A549 (cell line): ENCODE data around the gene RBM18. TPM values are rescaled to one million over a fixed set of nuclear protein-coding genes. Genes with fewer than 3 reads are reported as not detected.

ENCODE experiments used
- ATAC-seq, 2 experiments: fragments of 200-7000 bp in 1 of 2; fragments of >200 bp in 1 of 2; cut with Nextera tagmentation in 1 of 2; cut with Tn5 transposase in 1 of 2; 3 replicates each; pipeline versions ENCODE4 v1.8.0 to v1.9.1; 2018 to 2020; ENCODE audit warnings: mild to moderate bottlenecking in 1 of 2, moderate library complexity in 1 of 2
- CTCF ChIA-PET: fragments of 300-600 bp; sonication (Branson Sonifier 250); formaldehyde crosslinking; extraction: SDS; loops from one replicate; lab custom pipeline; 2021; ENCODE audit warnings: antibody characterized with exemption, inconsistent platforms; lab: Yijun Ruan, JAX
- POLR2A ChIA-PET: fragments of 350-600 bp; formaldehyde crosslinking; extraction: SDS; loops from one replicate; lab custom pipeline; 2021; ENCODE audit warnings: antibody characterized with exemption, inconsistent platforms; lab: Yijun Ruan, JAX
- DNase-seq, 2 experiments: peaks; one replicate each; pipeline versions ENCODE4 v3.0.0 to v3.0.0-alpha.2; 2011 to 2016; ENCODE audit warnings: low read depth in 1 of 2, low spot score in 1 of 2
- FAIRE-seq: peaks from 2 replicates; lab custom pipeline; 2011; peaks lifted over from hg19 to GRCh38; lab: Jason Lieb, UNC
- H3K27ac ChIP-seq, 2 experiments: fragments of >200 bp; sonication (Bioruptor Twin); formaldehyde crosslinking; 3 replicates each; pipeline ENCODE4 v1.5.1; 2016 to 2017
- H3K4me1 ChIP-seq: fragments of >200 bp; sonication (Bioruptor Twin); formaldehyde crosslinking; 3 replicates; pipeline ENCODE4 v1.6.1; 2016
- H3K4me2 ChIP-seq: fragments of >200 bp; sonication (Bioruptor Twin); formaldehyde crosslinking; 3 replicates; pipeline ENCODE4 v1.6.1; 2016
- H3K4me3 ChIP-seq: fragments of >200 bp; sonication (Bioruptor Twin); formaldehyde crosslinking; 3 replicates; pipeline ENCODE4 v1.5.1; 2016
- H3K9me3 ChIP-seq: fragments of >200 bp; sonication (Bioruptor Twin); formaldehyde crosslinking; 3 replicates; pipeline ENCODE4 v1.6.1; 2016
- BHLHE40 ChIP-seq: IDR thresholded peaks from 2 replicates; pipeline ENCODE4 v1.6.1; 2012; ENCODE audit warnings: low read depth, low read length, inconsistent platforms
- CBX2 ChIP-seq: fragments of 200-600 bp; sonication (generic); IDR thresholded peaks from 2 replicates; pipeline ENCODE4 v1.6.1; 2016; ENCODE audit warnings: low read depth, mild to moderate bottlenecking, borderline replicate concordance
- CBX8 ChIP-seq: fragments of 200-600 bp; sonication (generic); IDR thresholded peaks from 2 replicates; pipeline ENCODE4 v1.6.1; 2016
- CTCF ChIP-seq: fragments of >200 bp; sonication (Bioruptor Twin); formaldehyde crosslinking; IDR thresholded peaks from 3 replicates; pipeline ENCODE4 v1.5.1; 2016
- EHMT2 ChIP-seq: fragments of 200-600 bp; sonication (generic); IDR thresholded peaks from 2 replicates; pipeline ENCODE4 v1.6.1; 2016; ENCODE audit warnings: antibody characterized with exemption, low read depth, mild to moderate bottlenecking, moderate library complexity
- ELK1 ChIP-seq: fragments of 150-350 bp; IDR thresholded peaks from 2 replicates; pipeline ENCODE4 v1.6.1; 2014; ENCODE audit warnings: low read depth, mild to moderate bottlenecking, low read length
- EP300 ChIP-seq, 2 experiments: fragments of >200 bp; sonication (Bioruptor Twin); formaldehyde crosslinking; IDR thresholded peaks; 2 replicates in 1 of 2; 3 replicates in 1 of 2; pipeline ENCODE4 v1.6.1; 2016 to 2017
- FOSB ChIP-seq: fragments of 250-450 bp; sonication (Bioruptor Pico); IDR thresholded peaks from 2 replicates; pipeline ENCODE4 v1.5.0; 2020; ENCODE audit warnings: mild to moderate bottlenecking, moderate library complexity
- GATA3 ChIP-seq: IDR thresholded peaks from 2 replicates; pipeline ENCODE4 v1.6.1; 2012; ENCODE audit warnings: borderline replicate concordance
- HES2 ChIP-seq: fragments of >200 bp; sonication (Bioruptor Twin); formaldehyde crosslinking; IDR thresholded peaks from 2 replicates; pipeline ENCODE4 v1.6.1; 2016
- JUNB ChIP-seq: fragments of >200 bp; sonication (Bioruptor Twin); formaldehyde crosslinking; IDR thresholded peaks from 2 replicates; pipeline ENCODE4 v1.6.1; 2016
- KDM1A ChIP-seq: fragments of 200-600 bp; sonication (generic); IDR thresholded peaks from 2 replicates; pipeline ENCODE4 v1.6.1; 2016; ENCODE audit warnings: low read depth, mild to moderate bottlenecking
- KDM5A ChIP-seq: fragments of 200-600 bp; sonication (generic); IDR thresholded peaks from 2 replicates; pipeline ENCODE4 v1.6.1; 2016; ENCODE audit warnings: antibody characterized with exemption, mild to moderate bottlenecking
- MAZ ChIP-seq: fragments of 150-350 bp; IDR thresholded peaks from 2 replicates; pipeline ENCODE4 v1.6.1; 2014; ENCODE audit warnings: antibody characterized with exemption, low read depth, low read length, borderline replicate concordance
- MYC ChIP-seq: IDR thresholded peaks from 2 replicates; pipeline ENCODE4 v1.6.1; 2012; ENCODE audit warnings: mild to moderate bottlenecking, inconsistent platforms, low read length, improper control_type of control experiment, borderline replicate concordance
- NFE2L2 ChIP-seq: fragments of 150-350 bp; conservative IDR thresholded peaks from 2 replicates; pipeline ENCODE4 v1.6.1; 2014; ENCODE audit warnings: low read length
- NR3C1 ChIP-seq: fragments of >200 bp; sonication (Bioruptor Twin); formaldehyde crosslinking; IDR thresholded peaks from 3 replicates; pipeline ENCODE4 v1.6.1; 2017
- PBX3 ChIP-seq: IDR thresholded peaks from 2 replicates; pipeline ENCODE4 v1.6.1; 2012
- PHF8 ChIP-seq: fragments of 200-600 bp; sonication (generic); IDR thresholded peaks from 2 replicates; pipeline ENCODE4 v1.6.1; 2016; ENCODE audit warnings: low read depth, mild to moderate bottlenecking, antibody characterized with exemption, moderate library complexity, borderline replicate concordance
- POLR2A ChIP-seq: IDR thresholded peaks from 2 replicates; pipeline ENCODE4 v1.6.1; 2012; ENCODE audit warnings: mild to moderate bottlenecking, low read length
- RAD21 ChIP-seq, 2 experiments: fragments of >200 bp in 1 of 2; sonication (Bioruptor Twin) in 1 of 2; formaldehyde crosslinking in 1 of 2; IDR thresholded peaks in 1 of 2; conservative IDR thresholded peaks in 1 of 2; 2 replicates in 1 of 2; 3 replicates in 1 of 2; pipeline ENCODE4 v1.6.1; 2012 to 2018; ENCODE audit warnings: inconsistent platforms in 1 of 2
- RARB ChIP-seq: fragments of 250-450 bp; sonication (Bioruptor Pico); IDR thresholded peaks from 2 replicates; pipeline ENCODE4 v1.8.0; 2021; ENCODE audit warnings: mild to moderate bottlenecking, moderate library complexity
- RCOR1 ChIP-seq: fragments of 150-350 bp; IDR thresholded peaks from 2 replicates; pipeline ENCODE4 v1.6.1; 2014; ENCODE audit warnings: antibody characterized with exemption, low read length, low read depth
- REST ChIP-seq: fragments of 200-600 bp; sonication (generic); IDR thresholded peaks from 2 replicates; pipeline ENCODE4 v1.6.1; 2016; ENCODE audit warnings: antibody characterized with exemption, mild to moderate bottlenecking, moderate library complexity
- RNF2 ChIP-seq: fragments of 200-600 bp; sonication (generic); IDR thresholded peaks from 2 replicates; pipeline ENCODE4 v1.6.1; 2016; ENCODE audit warnings: low read depth, mild to moderate bottlenecking, antibody characterized with exemption, moderate library complexity, borderline replicate concordance
- SREBF2 ChIP-seq: fragments of 450-650 bp; IDR thresholded peaks from 2 replicates; pipeline ENCODE4 v1.6.1; 2014; ENCODE audit warnings: mild to moderate bottlenecking, moderate library complexity
- TP53 ChIP-seq: fragments of 250-450 bp; sonication (Bioruptor Pico); IDR thresholded peaks from 2 replicates; pipeline ENCODE4 v1.5.0; 2021; ENCODE audit warnings: mild to moderate bottlenecking, moderate library complexity
- ZNF302 ChIP-seq: fragments of 250-450 bp; sonication (Bioruptor Pico); IDR thresholded peaks from 2 replicates; pipeline ENCODE4 v1.9.0; 2021; ENCODE audit warnings: inconsistent platforms, mild to moderate bottlenecking, moderate library complexity
- WGBS: methylation state at CpG from one replicate; pipeline ENCODE4 v1.1.6; 2017; ENCODE audit errors: missing lambda C conversion rate; 5-methylcytosine and 5-hydroxymethylcytosine counted together
- polyA plus RNA-seq, 4 experiments: library from polyadenylated mRNA; depleted of rRNA in 3 of 4; stranded (reverse); fragments of >200 nt; fragmentation: RNase III in 1 of 4; extraction: RNeasy Plus Mini Kit Qiagen cat#74134 plus additional on column Dnase treatment in 1 of 4; gene quantifications; 2 replicates in 3 of 4; 3 replicates in 1 of 4; pipeline ENCODE4 v1.2.3, GENCODE V29; 2011 to 2017

The RBM18 gene
- polyA plus RNA-seq, 2 of the 4 experiments (the other 2 are of a cell fraction) = 13.8 to 52.3 TPM

GRCh38 chr9:122307061-122307460 lies 42.4 kb upstream of the RBM18 start:
- Histone ChIP-seq H3K4me1 (no peaks in the 10 kb centered on the region), H3K27ac (no peak overlapping the region), H3K9me3 (no peaks in the 10 kb centered on the region), H3K4me3 (no peak overlapping the region), H3K4me2 (no peak overlapping the region)
- WGBS = 85% methylated on average over 5 of the region's 5 CpGs
- TF ChIP-seq BHLHE40 (no peak), CBX2 (no peak), HES2 (no peak), JUNB (no peak), CTCF (no peak), TP53 (no peak), RARB (CRISPR knock-in tag) (no peak), KDM5A (no peak), RCOR1 (no peak), MYC (no peak), KDM1A (no peak), NFE2L2 (no peak), RAD21 (conservative IDR thresholded peaks at IDR 0.05 in 1 of 2, IDR thresholded peaks at IDR 0.05 in 1 of 2) (no peak), MAZ (no peak), NR3C1 (no peak), PBX3 (no peak), ELK1 (no peak)
- CTCF ChIA-PET = interaction anchor here (0.8 to 2.0 kb wide), 5 partner anchors 44 to 757 kb away, joined by 3 to 8 read pairs (median 3); no protein-coding TSS in a partner anchor
- FAIRE-seq (no peak), ATAC-seq (no peak), DNase-seq (no peak)
- POLR2A ChIA-PET = no interaction called here

- H3K4me2 ChIP-seq = no peak overlapping the region
- H3K4me3 ChIP-seq = no peak overlapping the region
- POLR2A ChIA-PET = no interaction called here
- no peak overlapping the region for H3K27ac ChIP-seq
- 95% methylated on average over 5 of the region's 5 CpGs for WGBS
- no peak for DNase-seq
- no peaks in the 10 kb centered on the region for H3K9me3 ChIP-seq
- FAIRE-seq = no peak
- no peaks in the 10 kb centered on the region for H3K4me1 ChIP-seq
- no peak for ATAC-seq
- CTCF ChIA-PET = no interaction called here
- TF ChIP-seq EP300 (IDR thresholded peaks at IDR 0.05) (no peak), GATA3 (no peak), ZNF302 (CRISPR knock-in tag) (no peak), REST (no peak), PHF8 (no peak), EHMT2 (no peak), FOSB (CRISPR knock-in tag) (no peak), POLR2A (no peak), CBX8 (no peak), KDM5A (no peak), RNF2 (no peak), SREBF2 (no peak), RARB (CRISPR knock-in tag) (no peak)
Measured at GRCh38 chr9:122302237-122303093, 37.8 kb upstream of the RBM18 start.
